HepG2 (cell line): ENCODE results near the gene NTMT1. TPM values are rescaled to one million over a fixed set of nuclear protein-coding genes. Genes with fewer than 3 reads are reported as not detected.

Experiments used
- CHD4 ChIP-seq: fragments of 200-600 bp; sonication (generic); IDR thresholded peaks from 2 replicates; pipeline ENCODE4 v1.7.0; 2017; ENCODE audit warnings: mild to moderate bottlenecking, low read length, borderline replicate concordance
- DMAP1 ChIP-seq: IDR thresholded peaks from 2 replicates; pipeline ENCODE4 v1.6.1; 2016
- EEA1 ChIP-seq: sonication (generic); formaldehyde crosslinking; IDR thresholded peaks from 2 replicates; pipeline ENCODE4 v1.5.1; 2020; ENCODE audit warnings: mild to moderate bottlenecking, missing genetic modification reagents, borderline replicate concordance
- ELK4 ChIP-seq: sonication (generic); formaldehyde crosslinking; IDR thresholded peaks from 2 replicates; pipeline ENCODE4 v1.9.0; 2021; ENCODE audit warnings: missing genetic modification reagents, borderline replicate concordance
- ETS1 ChIP-seq: sonication (generic); formaldehyde crosslinking; IDR thresholded peaks from 2 replicates; pipeline ENCODE4 v1.4.0; 2020; ENCODE audit warnings: missing genetic modification reagents
- HNRNPH1 ChIP-seq: fragments of 200-400 bp; formaldehyde crosslinking; optimal IDR thresholded peaks from 2 replicates; pipeline ENCODE3; 2017; ENCODE audit warnings: mild to moderate bottlenecking, low read depth, low read length
- JARID2 ChIP-seq: sonication (generic); formaldehyde crosslinking; IDR thresholded peaks from 2 replicates; pipeline ENCODE4 v1.8.1; 2023; ENCODE audit warnings: missing genetic modification reagents, inconsistent platforms; ENCODE audit not compliant: insufficient replicate concordance
- MTF1 ChIP-seq: sonication (generic); formaldehyde crosslinking; IDR thresholded peaks from 2 replicates; pipeline ENCODE4 v1.5.0; 2020; ENCODE audit warnings: missing genetic modification reagents
- NFE2L1 ChIP-seq: sonication (generic); formaldehyde crosslinking; IDR thresholded peaks from 2 replicates; pipeline ENCODE4 v1.4.0; 2020; ENCODE audit warnings: missing genetic modification reagents, mild to moderate bottlenecking, borderline replicate concordance
- PBX2 ChIP-seq: IDR thresholded peaks from 2 replicates; pipeline ENCODE4 v1.6.1; 2016; ENCODE audit warnings: control low read depth
- PLSCR1 ChIP-seq: sonication (generic); formaldehyde crosslinking; IDR thresholded peaks from 2 replicates; pipeline ENCODE4 v1.5.0; 2020; ENCODE audit warnings: missing genetic modification reagents, mild to moderate bottlenecking, borderline replicate concordance
- POLR2A ChIP-seq, 2 experiments: IDR thresholded peaks; 2 replicates each; pipeline ENCODE4 v1.6.1; 2011; ENCODE audit warnings: low read depth in 2 of 2, low read length in 2 of 2, mild to moderate bottlenecking in 1 of 2, moderate library complexity in 1 of 2; ENCODE audit not compliant: insufficient read depth in 1 of 2
- RARG ChIP-seq: sonication (generic); formaldehyde crosslinking; IDR thresholded peaks from 2 replicates; pipeline ENCODE4 v1.4.0; 2020; ENCODE audit warnings: low read depth, mild to moderate bottlenecking, missing genetic modification reagents
- SAFB2 ChIP-seq: sonication (generic); formaldehyde crosslinking; IDR thresholded peaks from 2 replicates; pipeline ENCODE4 v1.5.1; 2020; ENCODE audit warnings: missing genetic modification reagents, low read depth, mild to moderate bottlenecking, borderline replicate concordance
- STAT5B ChIP-seq: sonication (generic); formaldehyde crosslinking; IDR thresholded peaks from 2 replicates; pipeline ENCODE4 v1.4.0; 2020; ENCODE audit warnings: missing genetic modification reagents
- TFAP4 ChIP-seq: sonication (generic); IDR thresholded peaks from 2 replicates; pipeline ENCODE4 v1.6.1; 2016; ENCODE audit warnings: low read depth, borderline replicate concordance
- TFE3 ChIP-seq: IDR thresholded peaks from 2 replicates; pipeline ENCODE4 v1.6.1; 2016
- TRIM24 ChIP-seq: sonication (generic); formaldehyde crosslinking; IDR thresholded peaks from 2 replicates; pipeline ENCODE4 v1.8.0; 2022; ENCODE audit warnings: mild to moderate bottlenecking, missing genetic modification reagents
- ZMYM4 ChIP-seq: sonication (generic); formaldehyde crosslinking; IDR thresholded peaks from 2 replicates; pipeline ENCODE4 v1.8.1; 2023; ENCODE audit warnings: mild to moderate bottlenecking, missing genetic modification reagents
- ZNF180 ChIP-seq: sonication (generic); formaldehyde crosslinking; IDR thresholded peaks from 2 replicates; pipeline ENCODE4 v1.4.0; 2020; ENCODE audit warnings: low read depth, missing genetic modification reagents, borderline replicate concordance
- ZNF331 ChIP-seq: sonication (generic); formaldehyde crosslinking; IDR thresholded peaks from 2 replicates; pipeline ENCODE4 v1.4.0; 2020; ENCODE audit warnings: missing genetic modification reagents
- ZNF572 ChIP-seq: sonication (generic); formaldehyde crosslinking; IDR thresholded peaks from 2 replicates; pipeline ENCODE4 v1.5.1; 2020; ENCODE audit warnings: mild to moderate bottlenecking, missing genetic modification reagents
- ZNF589 ChIP-seq: sonication (generic); formaldehyde crosslinking; conservative IDR thresholded peaks from 2 replicates; pipeline ENCODE4 v1.8.0; 2022; ENCODE audit warnings: mild to moderate bottlenecking, moderate library complexity, missing genetic modification reagents
- ZNF670 ChIP-seq: sonication (generic); formaldehyde crosslinking; IDR thresholded peaks from 2 replicates; pipeline ENCODE4 v1.8.0; 2022; ENCODE audit warnings: mild to moderate bottlenecking, missing genetic modification reagents, borderline replicate concordance
- polyA plus RNA-seq, 8 experiments: library from polyadenylated mRNA; depleted of rRNA in 3 of 8; stranded (reverse) in 7 of 8; unstranded in 1 of 8; fragments of >200 nt; fragmentation: Illumina TruSeq in 4 of 8; extraction: Trizol in 4 of 8; gene quantifications; 2 replicates each; pipeline versions ENCODE4 v1.2.1 to v1.2.3, GENCODE V29; 2011 to 2016; ENCODE audit warnings: low read depth in 4 of 8, missing spikeins in 1 of 8, mixed read lengths in 1 of 8; ENCODE audit not compliant: insufficient read depth in 1 of 8
- total RNA-seq, 5 experiments: library from RNA; depleted of rRNA; stranded (reverse); fragments of >200 nt; fragmentation: Illumina TruSeq; extraction: Trizol; gene quantifications; 2 replicates each; pipeline ENCODE4 v1.2.3, GENCODE V29; 2016; ENCODE audit warnings: low read depth in 1 of 5

The NTMT1 gene
- total and polyA plus RNA-seq, 2 of the 13 experiments (the other 11 are each of a cell fraction or from before 2014, with no cell fraction given) = 49.1 to 53.8 TPM

GRCh38 chr9:129626079-129626624 is at the start of gene NTMT1 (continued):
- TF ChIP-seq CHD4 = no peak
- no peak for TF ChIP-seq MTF1 (CRISPR knock-in tag)
- no peak for TF ChIP-seq EEA1 (CRISPR knock-in tag)
- no peak for TF ChIP-seq ZNF589 (CRISPR knock-in tag)
- no peak for TF ChIP-seq RARG (CRISPR knock-in tag)
- TF ChIP-seq STAT5B (CRISPR knock-in tag) = no peak
- no peak for TF ChIP-seq PLSCR1 (CRISPR knock-in tag)
- peak; percentile 86; the same call in 1 of the 2 replicates for TF ChIP-seq ZNF670 (CRISPR knock-in tag)
- TF ChIP-seq SAFB2 = no peak
- TF ChIP-seq ELK4 = no peak
- no peak for TF ChIP-seq TRIM24 (CRISPR knock-in tag)
- TF ChIP-seq ZMYM4 (CRISPR knock-in tag) = no peak
- TF ChIP-seq DMAP1 (CRISPR knock-in tag) = peak; percentile 83
- peak; percentile 91; the same call in 1 of the 2 replicates for TF ChIP-seq ETS1 (CRISPR knock-in tag)
- peak; percentile 68 for TF ChIP-seq TFE3 (CRISPR knock-in tag)
- peak; percentile 82 to 95 for TF ChIP-seq POLR2A (IDR thresholded peaks at IDR 0.05; ENCODE audit: insufficient read depth in 1 of 2, low read depth in 2 of 2, low read length in 2 of 2)
- no peak for TF ChIP-seq ZNF180
- TF ChIP-seq TFAP4 = no peak
- no peak for TF ChIP-seq JARID2 (CRISPR knock-in tag)
- no peak for TF ChIP-seq ZNF331 (CRISPR knock-in tag)
- no peak for TF ChIP-seq NFE2L1 (CRISPR knock-in tag)
- no peak for TF ChIP-seq ZNF572 (CRISPR knock-in tag)
- TF ChIP-seq HNRNPH1 = no peak
- TF ChIP-seq PBX2 = no peak
